Gastroesophageal sphincter (tissue), 3 donors: Measurements from ENCODE around the gene TOX2.

ENCODE experiments used
- POLR2A ChIP-seq, 2 donors: fragments of 450-650 bp; IDR thresholded peaks; one replicate each; pipeline ENCODE4 v1.6.1; 2017; ENCODE audit warnings: antibody characterized with exemption in 2 of 2, mild to moderate bottlenecking in 2 of 2, moderate library complexity in 1 of 2
- TF ChIP-seq, protein P1 (sequence below), 4 experiments: fragments of 200-600 bp in 2 of 4; fragments of 450-650 bp in 2 of 4; sonication (generic) in 1 of 4; IDR thresholded peaks; one replicate each; pipeline ENCODE4 v1.5.1; 2017 to 2019; ENCODE audit warnings: antibody characterized with exemption in 4 of 4, mild to moderate bottlenecking in 2 of 4, moderate library complexity in 2 of 4

DNA sequence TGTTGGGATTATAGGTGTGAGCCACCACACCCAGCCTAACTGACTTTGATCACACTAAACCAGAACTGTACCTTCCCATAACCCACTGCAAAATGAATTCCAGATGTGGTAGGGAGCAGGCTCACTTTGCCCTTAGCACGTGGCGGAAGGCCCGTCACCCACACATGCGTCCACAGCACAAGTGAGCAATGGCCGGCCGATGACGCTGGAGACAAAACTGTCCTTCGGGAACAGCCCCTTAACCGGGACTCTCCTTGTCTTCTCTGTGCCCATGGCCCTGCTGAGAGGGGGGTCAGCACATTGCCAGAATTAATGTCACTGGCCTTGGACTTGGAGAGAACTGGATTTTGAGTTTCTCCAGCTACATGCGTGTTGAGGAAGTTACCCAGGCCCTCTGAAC lies 107.2 kb downstream of the TOX2 start:
- TF ChIP-seq, protein P1, sequence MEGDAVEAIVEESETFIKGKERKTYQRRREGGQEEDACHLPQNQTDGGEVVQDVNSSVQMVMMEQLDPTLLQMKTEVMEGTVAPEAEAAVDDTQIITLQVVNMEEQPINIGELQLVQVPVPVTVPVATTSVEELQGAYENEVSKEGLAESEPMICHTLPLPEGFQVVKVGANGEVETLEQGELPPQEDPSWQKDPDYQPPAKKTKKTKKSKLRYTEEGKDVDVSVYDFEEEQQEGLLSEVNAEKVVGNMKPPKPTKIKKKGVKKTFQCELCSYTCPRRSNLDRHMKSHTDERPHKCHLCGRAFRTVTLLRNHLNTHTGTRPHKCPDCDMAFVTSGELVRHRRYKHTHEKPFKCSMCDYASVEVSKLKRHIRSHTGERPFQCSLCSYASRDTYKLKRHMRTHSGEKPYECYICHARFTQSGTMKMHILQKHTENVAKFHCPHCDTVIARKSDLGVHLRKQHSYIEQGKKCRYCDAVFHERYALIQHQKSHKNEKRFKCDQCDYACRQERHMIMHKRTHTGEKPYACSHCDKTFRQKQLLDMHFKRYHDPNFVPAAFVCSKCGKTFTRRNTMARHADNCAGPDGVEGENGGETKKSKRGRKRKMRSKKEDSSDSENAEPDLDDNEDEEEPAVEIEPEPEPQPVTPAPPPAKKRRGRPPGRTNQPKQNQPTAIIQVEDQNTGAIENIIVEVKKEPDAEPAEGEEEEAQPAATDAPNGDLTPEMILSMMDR (IDR thresholded peaks at IDR 0.05): no peak
- no peak for TF ChIP-seq POLR2A (IDR thresholded peaks at IDR 0.05)
